ENCODE data around the gene TRIM42. TPM values are rescaled to one million over a fixed set of nuclear protein-coding genes. Genes with fewer than 3 reads are reported as not detected.

The TRIM42 gene
- total RNA-seq, 1 experiment from 2014 or later: not detected

GRCh38 chr3:140712301-140712700 is 34.4 kb downstream of the TRIM42 start:
- ChIA-PET POLR2A (no interaction called here), CTCF (interaction anchor here (0.6 kb wide), 1 partner anchor 1092 kb away, joined by 3 read pairs; no protein-coding TSS in a partner anchor)
- no peak for DNase-seq
- Mint-ChIP-seq H3K36me3 (ENCODE audit: insufficient read depth, unreplicated experiment) (no peaks in the 10 kb centered on the region), H3K4me1 (ENCODE audit: low read depth, unreplicated experiment) (peaks cover 32% of the 10 kb centered on the region), H3K27me3 (ENCODE audit: insufficient read depth, unreplicated experiment) (no peaks in the 10 kb centered on the region), H3K9me3 (ENCODE audit: unreplicated experiment) (peaks cover 9% of the 10 kb centered on the region), H3K27ac (ENCODE audit: unreplicated experiment) (peak overlapping the region; percentile 91), H3K4me3 (ENCODE audit: unreplicated experiment) (no peak overlapping the region)
- peaks cover 25% of the 10 kb centered on the region for H3K9me3 ChIP-seq
- no TSS peak for BruUV-seq (replicated peaks)
- H3K4me3 ChIP-seq (ENCODE audit: low read depth, low read length): no peak overlapping the region
- intact Hi-C loops (cut with micrococcal nuclease; ENCODE audit: unreplicated experiment): no loop called here
- H3K27me3 ChIP-seq (replicated peaks; ENCODE audit: control insufficient read depth, insufficient read depth, low read length): no peaks in the 10 kb centered on the region
- TF ChIP-seq CTCF (IDR thresholded peaks at IDR 0.05; ENCODE audit: insufficient read depth in 1 of 2, low read depth in 1 of 2, low read length in 1 of 2, severe bottlenecking in 1 of 2, unreplicated experiment in 1 of 2): no peak
- no peaks in the 10 kb centered on the region for H3K36me3 ChIP-seq (ENCODE audit: control insufficient read depth, insufficient read depth, low read length)
- peaks cover 38% of the 10 kb centered on the region for H3K4me1 ChIP-seq

- Mint-ChIP-seq H3K36me3 (ENCODE audit: insufficient read depth, unreplicated experiment) (no peaks in the 10 kb centered on the region), H3K4me1 (ENCODE audit: low read depth, unreplicated experiment) (peaks cover 26% of the 10 kb centered on the region), H3K27ac (ENCODE audit: unreplicated experiment) (no peak overlapping the region), H3K27me3 (ENCODE audit: insufficient read depth, unreplicated experiment) (no peaks in the 10 kb centered on the region), H3K4me3 (ENCODE audit: unreplicated experiment) (no peak overlapping the region), H3K9me3 (ENCODE audit: unreplicated experiment) (peaks cover 19% of the 10 kb centered on the region)
- Histone ChIP-seq H3K27me3 (replicated peaks; ENCODE audit: control insufficient read depth, insufficient read depth, low read length) (no peaks in the 10 kb centered on the region), H3K36me3 (ENCODE audit: control insufficient read depth, insufficient read depth, low read length) (no peaks in the 10 kb centered on the region), H3K4me3 (ENCODE audit: low read depth, low read length) (no peak overlapping the region), H3K4me1 (peaks cover 44% of the 10 kb centered on the region), H3K9me3 (peaks cover 23% of the 10 kb centered on the region)
- ChIA-PET POLR2A (no interaction called here), CTCF (no interaction called here)
- intact Hi-C loops (cut with micrococcal nuclease; ENCODE audit: unreplicated experiment): no loop called here
- BruUV-seq (replicated peaks): no TSS peak
- DNase-seq: peak in 1 of 2 experiments; percentile 47
- no peak for TF ChIP-seq CTCF (IDR thresholded peaks at IDR 0.05; ENCODE audit: insufficient read depth in 1 of 2, low read depth in 1 of 2, low read length in 1 of 2, severe bottlenecking in 1 of 2, unreplicated experiment in 1 of 2)
Measured at GRCh38 chr3:140715035-140715434, 37.2 kb downstream of the TRIM42 start.

- H3K27ac Mint-ChIP-seq (ENCODE audit: unreplicated experiment): no peak overlapping the region
- no peak overlapping the region for H3K4me3 ChIP-seq (ENCODE audit: low read depth, low read length)
- peaks cover 9% of the 10 kb centered on the region for H3K4me1 Mint-ChIP-seq (ENCODE audit: low read depth, unreplicated experiment)
- H3K9me3 Mint-ChIP-seq (ENCODE audit: unreplicated experiment): peaks cover 18% of the 10 kb centered on the region
- intact Hi-C loops (cut with micrococcal nuclease; ENCODE audit: unreplicated experiment): no loop called here
- no peaks in the 10 kb centered on the region for H3K36me3 ChIP-seq (ENCODE audit: control insufficient read depth, insufficient read depth, low read length)
- H3K4me3 Mint-ChIP-seq (ENCODE audit: unreplicated experiment): no peak overlapping the region
- ChIA-PET POLR2A (no interaction called here), CTCF (no interaction called here)
- no peaks in the 10 kb centered on the region for H3K27me3 ChIP-seq (replicated peaks; ENCODE audit: control insufficient read depth, insufficient read depth, low read length)
- no peaks in the 10 kb centered on the region for H3K36me3 Mint-ChIP-seq (ENCODE audit: insufficient read depth, unreplicated experiment)
- H3K27me3 Mint-ChIP-seq (ENCODE audit: insufficient read depth, unreplicated experiment): no peaks in the 10 kb centered on the region
- H3K4me1 ChIP-seq: peaks cover 16% of the 10 kb centered on the region
- no peak for TF ChIP-seq CTCF (IDR thresholded peaks at IDR 0.05; ENCODE audit: insufficient read depth in 1 of 2, low read depth in 1 of 2, low read length in 1 of 2, severe bottlenecking in 1 of 2, unreplicated experiment in 1 of 2)
- DNase-seq: no peak
- no TSS peak for BruUV-seq (replicated peaks)
- peaks cover 1% of the 10 kb centered on the region; the same call in 1 of the 2 replicates for H3K9me3 ChIP-seq
Measured at GRCh38 chr3:140717921-140718320, 40.1 kb downstream of the TRIM42 start.
